Embryonic facial prominence (tissue), 1 donor: ENCODE data around the gene TMX2.

Source experiments
- DNase-seq: peaks from one replicate; pipeline ENCODE4 v3.0.0-alpha.2; 2016; ENCODE audit errors: extremely low spot score

The TMX2 gene

DNA sequence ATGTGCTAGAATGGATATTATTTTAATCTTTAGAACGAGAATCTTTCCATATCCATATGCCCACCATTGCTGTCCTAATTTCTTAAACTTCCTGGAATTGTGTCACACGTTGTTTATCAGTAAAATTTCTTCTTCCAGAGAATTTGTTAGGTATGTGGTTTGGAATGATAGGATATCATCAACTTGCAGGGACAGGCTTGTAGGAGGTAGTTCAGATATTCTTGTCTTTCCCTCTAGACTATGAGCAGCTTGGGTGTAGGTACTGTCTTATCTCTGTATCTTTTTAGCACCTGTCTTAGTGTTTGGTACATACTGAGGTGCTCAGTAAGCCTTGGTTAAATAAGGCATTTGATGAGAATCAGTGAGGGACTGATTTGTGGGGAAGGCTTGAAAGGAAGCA lies 52.6 kb downstream of the TMX2 start:
- DNase-seq = no peak

DNA sequence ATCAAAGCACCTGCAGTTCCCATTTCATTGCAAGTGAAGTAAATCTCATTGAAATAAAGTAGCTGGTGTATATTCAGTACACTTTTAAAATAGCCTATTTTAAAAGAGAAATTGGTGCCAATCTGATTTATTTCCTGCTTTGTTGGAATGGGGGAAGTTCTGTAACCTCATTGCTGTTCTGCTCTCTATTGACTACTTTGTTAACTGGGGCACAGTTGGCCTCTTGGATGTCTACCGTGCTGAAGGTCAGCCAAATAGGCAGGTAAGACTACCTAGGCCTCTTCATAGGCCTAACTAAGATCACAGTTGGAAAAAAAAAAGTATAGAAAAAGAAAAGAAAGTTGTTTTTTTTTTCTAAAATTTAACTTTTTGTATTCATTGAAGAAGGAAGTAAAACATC lies 58.4 kb downstream of the TMX2 start:
- no peak for DNase-seq

DNA sequence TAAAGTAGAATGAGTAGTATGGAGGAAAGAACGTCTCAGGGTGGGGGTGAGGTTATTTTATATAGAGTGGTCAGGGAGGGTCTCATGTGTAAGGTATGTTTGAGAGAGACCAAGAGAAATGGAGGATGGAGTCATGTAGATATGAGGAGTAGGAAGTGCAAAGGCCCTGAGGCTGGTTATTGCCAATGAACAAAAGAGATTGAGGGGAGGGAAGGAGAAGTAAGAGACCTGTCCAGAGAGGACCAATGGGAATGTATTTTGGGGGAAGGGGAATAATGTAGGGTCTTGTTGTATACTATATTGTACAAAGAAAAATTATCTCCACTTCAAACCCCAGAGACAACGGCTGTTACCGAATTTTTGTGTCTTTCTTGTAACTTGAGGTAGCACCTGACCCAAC lies 59.0 kb downstream of the TMX2 start:
- no peak for DNase-seq

DNA sequence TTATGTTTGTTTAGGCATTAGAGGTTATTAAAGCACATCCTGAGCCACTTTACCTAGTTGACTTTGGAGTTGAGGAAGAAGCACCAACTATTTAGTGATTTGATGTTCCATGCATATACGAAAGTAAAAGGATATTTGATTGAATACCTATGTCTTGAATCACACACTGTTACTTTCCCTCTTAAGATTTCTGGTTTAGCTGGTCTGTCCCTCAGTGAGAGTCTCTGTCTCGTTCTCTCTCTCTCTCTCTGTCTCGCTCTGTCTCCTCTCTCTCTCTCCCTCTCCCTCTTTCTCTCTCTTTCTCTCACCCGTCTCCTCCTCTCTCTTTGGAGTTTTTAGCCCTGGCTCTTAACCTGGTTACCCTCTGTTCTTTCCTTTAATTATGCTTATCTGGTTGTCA lies 60.2 kb downstream of the TMX2 start:
- no peak for DNase-seq

DNA sequence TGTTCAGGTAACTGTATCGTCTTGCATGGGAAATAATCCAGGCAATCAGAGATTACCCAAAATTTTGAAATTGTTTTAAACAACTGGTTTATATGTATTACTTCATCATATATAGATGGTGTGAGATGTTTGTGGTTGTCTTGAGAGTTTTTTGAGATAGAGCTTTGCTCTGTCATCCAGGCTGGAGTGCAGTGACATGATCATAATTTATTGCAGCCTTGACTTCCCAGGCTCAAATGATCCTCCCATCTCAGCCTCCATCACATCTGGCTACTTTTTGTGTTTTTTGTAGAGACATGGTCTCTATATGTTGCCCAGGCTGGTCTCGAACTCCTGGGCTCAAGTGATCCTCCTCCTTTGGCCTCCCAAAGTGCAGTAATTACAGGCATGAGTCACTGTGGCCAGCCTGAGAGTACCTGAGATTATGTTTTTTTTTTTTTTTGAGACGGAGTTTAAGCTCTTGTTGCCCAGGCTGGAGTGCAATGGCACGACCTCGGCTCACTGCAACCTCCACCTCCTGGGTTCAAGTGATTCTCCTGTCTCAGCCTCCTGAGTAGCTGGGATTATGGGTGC lies 60.7 kb downstream of the TMX2 start:
- no peak for DNase-seq

DNA sequence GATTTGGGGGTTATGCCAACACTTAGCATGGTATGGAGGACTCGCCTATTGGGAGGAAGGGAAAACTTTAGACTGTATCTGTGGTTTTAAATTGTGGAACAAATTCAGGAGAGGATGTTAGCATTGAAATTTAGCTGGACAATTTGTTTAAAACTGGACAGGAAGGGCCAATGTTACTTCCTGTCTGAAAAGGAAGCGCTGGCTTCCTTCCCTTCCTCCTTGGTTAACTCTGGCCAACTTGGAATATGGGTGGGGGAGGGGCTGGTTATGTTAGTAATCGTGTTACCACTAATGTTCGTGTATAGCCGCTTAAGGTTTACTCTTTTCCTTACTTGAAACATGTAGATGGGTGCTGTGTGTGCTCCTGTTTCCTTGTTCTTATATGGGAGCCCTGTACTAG lies 63.1 kb downstream of the TMX2 start:
- DNase-seq = no peak

DNA sequence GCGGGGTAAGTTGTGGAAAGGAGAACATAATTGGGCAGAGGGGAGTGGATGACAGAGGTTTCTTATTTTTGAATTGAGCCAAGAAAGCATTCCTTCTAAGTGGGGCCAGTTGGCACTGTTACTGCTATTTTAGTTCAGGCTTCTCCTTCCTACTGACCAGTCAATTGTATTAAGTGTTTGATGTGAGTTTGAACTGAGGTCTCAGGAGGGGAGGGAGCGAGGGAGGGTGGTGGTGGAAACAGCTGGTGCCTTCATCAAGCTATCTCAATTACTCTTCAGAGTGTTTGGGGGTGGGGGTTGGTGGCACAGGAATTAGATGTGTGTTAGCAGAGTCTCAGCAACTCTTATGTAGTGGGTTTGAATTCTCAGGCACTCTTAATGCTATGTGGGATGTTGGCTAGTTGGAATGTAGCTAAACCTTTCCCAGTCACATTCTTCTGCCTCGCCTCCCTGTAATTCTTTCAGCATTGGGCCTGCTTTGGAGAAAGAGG lies 63.7 kb downstream of the TMX2 start:
- DNase-seq = no peak

DNA sequence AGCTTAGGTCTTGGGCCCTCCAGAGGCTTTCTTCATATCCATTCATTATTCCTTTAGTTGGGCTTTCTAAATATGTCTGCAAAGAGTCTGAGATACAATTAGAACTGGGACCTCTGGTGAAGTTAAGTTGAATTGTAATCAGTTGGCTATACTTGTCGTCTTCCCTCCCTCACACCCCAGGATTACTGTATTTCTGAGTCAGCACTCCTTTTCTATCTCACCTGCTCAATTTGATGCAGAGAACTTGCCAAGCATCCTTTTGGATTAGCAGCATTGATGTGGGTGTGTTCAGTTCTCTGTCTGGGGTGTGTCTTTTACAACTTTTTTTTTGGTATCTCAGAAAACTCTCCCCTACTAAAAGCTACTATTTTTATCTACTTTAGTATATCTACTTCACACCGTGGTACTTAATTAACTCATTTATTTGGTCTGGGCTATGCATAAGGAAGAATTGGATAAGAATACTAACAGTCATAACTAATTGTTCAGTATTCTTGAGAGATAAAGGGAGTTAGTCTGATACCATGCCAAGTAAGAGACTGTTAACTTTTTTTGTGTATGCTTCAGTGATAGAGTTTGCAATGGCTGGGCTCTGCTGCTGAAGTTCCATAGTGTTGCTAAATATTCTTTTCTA lies 64.3 kb downstream of the TMX2 start:
- DNase-seq = no peak

DNA sequence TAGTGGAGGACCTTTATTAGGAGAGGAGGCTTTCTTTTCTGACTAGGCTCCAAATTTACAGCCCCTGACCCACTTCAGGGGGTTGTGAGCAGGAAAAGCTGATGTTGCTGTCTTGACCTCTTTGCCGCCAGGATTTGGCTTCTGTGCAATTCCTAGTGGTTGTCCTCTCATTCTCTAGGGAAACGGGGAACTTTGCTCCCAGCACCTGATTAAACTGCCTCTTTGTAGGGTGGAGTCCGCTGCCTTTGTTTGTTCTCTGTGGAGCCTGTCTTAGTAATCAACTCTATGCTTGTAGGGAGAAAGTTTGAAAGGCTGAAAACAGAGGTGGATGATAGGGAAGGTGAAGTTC lies 65.5 kb downstream of the TMX2 start:
- no peak for DNase-seq

DNA sequence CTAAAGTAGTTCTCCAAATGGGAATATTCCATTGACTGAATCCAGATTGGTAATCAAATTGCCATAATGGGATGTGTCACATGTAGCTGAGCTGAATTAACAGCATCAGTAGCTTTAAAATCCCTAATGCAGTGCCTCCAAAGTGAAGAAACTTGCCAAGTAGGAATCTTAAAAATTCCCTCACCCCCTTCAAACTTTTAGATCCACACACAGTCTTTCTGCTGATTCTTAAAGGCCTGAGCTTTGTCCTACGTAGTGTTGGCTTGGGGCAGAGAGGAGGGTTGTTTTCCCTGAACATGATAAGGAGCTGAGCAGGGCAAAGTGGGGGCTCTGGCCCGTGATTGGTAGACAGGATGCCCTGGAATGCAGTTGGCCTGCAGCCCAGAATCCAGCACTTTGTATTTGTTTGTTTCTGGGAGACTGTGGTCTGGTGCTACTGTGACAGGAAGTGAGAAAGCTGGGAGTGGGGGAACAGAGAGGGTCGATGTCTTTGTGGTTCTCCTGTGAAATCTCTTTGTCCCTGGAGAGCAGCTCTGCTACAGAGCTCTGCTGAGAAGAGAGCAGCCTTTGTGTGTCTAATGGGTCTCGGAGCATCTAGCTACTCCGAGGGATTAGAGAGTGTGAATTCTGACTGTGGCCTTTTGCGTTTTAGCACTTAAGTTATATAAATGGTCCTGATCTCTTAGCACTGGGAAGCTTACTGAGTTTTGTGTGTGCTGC lies 66.1 kb downstream of the TMX2 start:
- DNase-seq = peak; percentile 92

DNA sequence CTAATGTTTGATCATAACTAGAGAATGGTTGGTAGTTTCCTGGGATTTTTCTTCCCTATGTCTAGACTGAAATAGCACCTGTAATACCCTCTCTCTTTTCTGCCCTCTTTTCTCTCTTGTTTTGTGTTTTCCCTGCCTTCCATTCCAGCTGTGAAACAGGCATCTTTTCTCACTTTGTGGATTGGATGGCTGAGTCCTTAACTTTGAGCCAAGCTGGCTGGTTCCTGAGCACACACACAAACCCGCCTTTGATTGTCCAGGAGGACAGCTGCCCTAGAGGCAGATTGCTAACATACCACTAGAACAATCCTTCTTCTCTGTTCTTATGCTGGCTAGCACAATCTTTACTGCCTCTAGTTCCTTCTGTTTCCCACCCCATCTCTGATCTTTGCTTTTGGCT lies 66.9 kb downstream of the TMX2 start:
- DNase-seq = no peak

DNA sequence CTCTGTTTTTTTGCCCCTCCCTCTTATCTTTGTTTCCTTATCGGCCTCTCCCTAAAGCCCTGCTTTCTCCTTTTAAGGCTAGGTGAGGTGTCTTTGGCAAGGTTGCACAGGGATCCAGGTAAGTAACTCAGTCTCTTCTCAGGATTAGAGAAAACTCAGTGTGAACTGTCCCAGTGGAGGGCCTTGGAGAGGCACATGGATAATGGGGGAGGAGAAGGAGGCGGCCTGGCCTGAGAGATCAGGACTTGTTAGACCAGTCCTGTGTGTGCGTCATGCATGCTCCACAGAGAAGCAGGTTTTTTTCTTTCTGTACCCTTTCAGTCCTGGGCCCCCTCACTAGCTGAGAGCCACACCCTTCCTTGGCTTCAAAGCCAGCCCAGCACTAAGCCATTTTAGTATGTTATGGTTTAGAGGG lies 69.1 kb downstream of the TMX2 start:
- DNase-seq = no peak

DNA sequence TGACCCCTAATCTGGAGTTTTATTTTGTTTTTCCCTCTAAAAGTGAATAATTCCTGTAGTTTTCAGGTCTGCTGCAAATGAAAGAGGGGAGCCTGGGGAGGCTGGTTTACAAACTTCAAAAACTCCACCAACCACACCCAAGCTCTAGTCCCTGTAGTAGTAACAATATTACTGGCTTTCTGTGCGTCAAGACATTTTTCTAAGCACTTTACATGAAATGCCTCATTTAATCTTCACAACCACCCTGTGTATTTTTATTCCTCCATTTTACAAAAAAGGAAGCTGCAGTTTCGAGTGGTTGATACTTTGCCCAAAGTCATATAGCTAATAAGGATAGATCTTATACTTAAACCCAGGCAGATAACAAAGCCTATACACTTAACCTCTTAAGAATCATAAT lies 72.7 kb downstream of the TMX2 start:
- no peak for DNase-seq

DNA sequence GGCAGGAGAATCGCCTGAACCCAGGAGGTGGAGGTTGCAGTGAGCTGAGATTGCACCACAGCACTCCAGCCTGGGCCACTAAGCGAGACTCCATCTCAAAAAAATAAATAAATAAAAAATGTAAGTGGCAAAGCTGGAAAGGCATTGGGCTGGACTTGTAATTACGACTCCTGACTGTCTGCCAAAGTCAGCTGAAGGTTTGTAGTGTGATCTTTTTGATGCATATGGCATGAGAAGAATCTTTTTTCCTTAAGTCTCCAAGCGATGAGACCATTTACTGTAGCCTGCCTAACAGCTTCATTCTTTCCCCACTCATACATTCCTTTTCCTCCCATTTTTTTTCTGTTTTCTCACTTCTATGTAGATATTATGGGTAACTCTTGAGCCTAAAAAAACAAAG lies 74.0 kb downstream of the TMX2 start:
- DNase-seq = no peak

DNA sequence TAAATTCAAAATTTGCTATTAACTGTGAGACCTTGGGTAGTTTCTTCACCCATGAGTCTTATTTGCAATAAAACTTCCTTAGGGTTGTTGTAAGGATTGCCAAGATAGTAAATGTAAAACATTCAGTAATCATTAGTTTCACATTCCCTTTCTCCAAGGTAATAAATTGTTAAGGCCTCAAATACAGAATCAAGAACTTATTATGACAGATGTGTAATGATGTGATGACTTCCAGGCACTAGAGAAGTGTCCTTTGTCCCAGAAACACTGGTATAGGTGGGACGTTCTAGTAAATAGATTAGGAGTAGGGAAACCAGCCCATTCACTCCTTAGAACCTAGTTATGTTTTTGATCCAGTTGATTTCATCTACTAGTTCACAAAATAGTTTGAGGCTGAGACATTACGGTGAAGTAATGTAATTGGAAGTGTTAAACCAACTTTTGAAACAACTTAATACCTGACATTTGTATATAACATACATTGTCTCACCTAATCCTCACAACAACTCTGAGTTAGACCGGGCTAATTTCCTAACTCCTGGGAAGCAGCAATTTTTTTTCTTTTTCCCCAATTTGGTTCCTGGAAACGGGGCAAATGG lies 74.7 kb downstream of the TMX2 start:
- DNase-seq = no peak

DNA sequence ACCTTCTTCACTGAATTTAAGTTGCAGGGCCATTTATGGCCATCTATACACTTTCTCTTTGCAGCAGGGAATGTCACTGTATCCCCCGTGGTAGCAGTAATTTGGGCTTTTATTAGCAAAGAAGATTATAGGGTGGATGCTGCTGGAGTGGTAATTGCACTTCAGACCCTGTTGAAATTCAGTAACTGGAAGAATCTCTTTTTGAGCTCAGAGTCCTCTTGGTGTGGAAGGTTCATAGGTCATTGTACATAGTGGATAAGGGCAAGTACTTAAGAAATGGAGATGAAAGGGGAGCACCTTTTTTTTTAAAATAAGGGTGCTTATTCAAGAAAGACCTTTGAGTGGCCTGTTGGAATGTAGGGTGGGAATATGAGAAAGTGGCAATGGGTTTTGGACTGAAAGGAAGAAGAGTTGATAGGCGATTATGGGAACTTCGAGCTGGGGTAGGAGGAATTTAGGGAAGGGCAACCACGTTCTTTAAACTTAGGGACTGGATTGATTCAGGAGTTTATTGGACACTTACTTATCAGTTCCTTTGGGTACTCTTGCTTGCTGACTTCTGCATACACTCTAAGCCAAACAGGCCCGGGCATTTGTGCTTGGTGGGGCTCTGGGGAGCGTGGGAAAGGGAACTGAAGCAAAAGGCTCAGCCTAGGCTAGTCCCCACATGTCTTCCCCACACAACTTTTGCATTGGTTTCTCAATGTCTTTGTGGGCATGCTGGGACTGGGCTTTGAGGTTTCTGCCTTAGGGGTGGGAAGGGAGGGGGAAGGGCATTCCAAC lies 75.7 kb downstream of the TMX2 start:
- no peak for DNase-seq

DNA sequence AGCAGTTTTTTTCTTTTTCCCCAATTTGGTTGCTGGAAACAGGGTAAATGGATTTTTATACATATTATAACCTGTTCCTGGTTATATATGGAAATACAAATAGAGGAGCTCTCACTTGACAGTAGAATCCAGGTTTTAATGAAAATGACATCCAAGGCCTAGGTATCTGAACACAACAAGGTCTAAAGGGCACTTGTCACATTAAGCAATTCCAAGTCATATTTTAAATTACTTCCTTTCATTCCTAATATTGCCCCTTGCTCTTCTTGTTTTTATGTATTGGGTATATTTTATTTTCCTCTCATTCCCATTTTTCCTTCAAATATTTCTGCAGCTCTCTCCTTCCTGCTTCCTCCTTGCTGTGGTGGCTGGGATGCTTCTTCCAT lies 76.3 kb downstream of the TMX2 start:
- no peak for DNase-seq
